ENCODE measurements around the gene F13B.

DNA sequence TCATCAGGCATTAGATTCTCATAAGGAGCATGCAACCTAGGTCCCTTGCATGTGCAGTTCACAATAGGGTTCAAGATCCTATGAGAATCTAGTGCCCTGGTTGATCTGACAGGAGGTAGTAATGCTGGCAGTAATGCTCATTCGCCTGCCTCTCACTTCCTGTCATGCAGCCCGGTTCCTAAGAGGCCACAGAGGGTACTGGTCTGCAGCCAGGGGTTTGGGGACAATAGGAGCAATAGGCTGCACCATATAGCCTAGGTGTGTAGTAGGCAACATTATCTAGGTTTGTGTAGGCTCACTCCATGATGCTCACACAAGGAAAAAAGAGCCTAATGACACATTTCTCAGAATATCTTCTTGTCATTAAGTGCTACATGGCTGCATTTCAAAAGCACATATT is 63.9 kb downstream of the F13B start:
- TF ChIP-seq, protein P1, sequence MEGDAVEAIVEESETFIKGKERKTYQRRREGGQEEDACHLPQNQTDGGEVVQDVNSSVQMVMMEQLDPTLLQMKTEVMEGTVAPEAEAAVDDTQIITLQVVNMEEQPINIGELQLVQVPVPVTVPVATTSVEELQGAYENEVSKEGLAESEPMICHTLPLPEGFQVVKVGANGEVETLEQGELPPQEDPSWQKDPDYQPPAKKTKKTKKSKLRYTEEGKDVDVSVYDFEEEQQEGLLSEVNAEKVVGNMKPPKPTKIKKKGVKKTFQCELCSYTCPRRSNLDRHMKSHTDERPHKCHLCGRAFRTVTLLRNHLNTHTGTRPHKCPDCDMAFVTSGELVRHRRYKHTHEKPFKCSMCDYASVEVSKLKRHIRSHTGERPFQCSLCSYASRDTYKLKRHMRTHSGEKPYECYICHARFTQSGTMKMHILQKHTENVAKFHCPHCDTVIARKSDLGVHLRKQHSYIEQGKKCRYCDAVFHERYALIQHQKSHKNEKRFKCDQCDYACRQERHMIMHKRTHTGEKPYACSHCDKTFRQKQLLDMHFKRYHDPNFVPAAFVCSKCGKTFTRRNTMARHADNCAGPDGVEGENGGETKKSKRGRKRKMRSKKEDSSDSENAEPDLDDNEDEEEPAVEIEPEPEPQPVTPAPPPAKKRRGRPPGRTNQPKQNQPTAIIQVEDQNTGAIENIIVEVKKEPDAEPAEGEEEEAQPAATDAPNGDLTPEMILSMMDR (IDR thresholded peaks at IDR 0.05) = no peak
- no peak for TF ChIP-seq POLR2A (IDR thresholded peaks at IDR 0.05)

Measured in uterus (tissue), 2 donors.